ENCODE results near the gene PIP5K1A. TPM values are rescaled to one million over a fixed set of nuclear protein-coding genes. Genes with fewer than 3 reads are reported as not detected.
A peak's percentile ranks its signal among the peaks of the same experiment; 100 is the strongest.
"Not testable (repeated sequence)": the region's sequence is repeated elsewhere in the genome, so short reads cannot be mapped to it uniquely, and the experiment has no call there.

PIP5K1A gene
- total and polyA plus RNA-seq, 3 experiments from 2014 or later = 13.0 to 77.0 (median 76.7) TPM

GRCh38 chr1:151255381-151255780 is 57.0 kb downstream of the PIP5K1A start:
- ChIA-PET POLR2A (interaction anchor here (0.7 kb wide), 1 partner anchor 161 kb away, joined by 3 read pairs; no protein-coding TSS in a partner anchor), CTCF (interaction anchor here (1.6 kb wide), 1 partner anchor 85 kb away, joined by 7 read pairs; no protein-coding TSS in a partner anchor)
- peak overlapping the region; percentile 65 to 99 (median 92) for H3K27ac Mint-ChIP-seq
- DNase-seq = no peak
- peaks cover 0 to 21% (median 0%) of the 10 kb centered on the region in 3 donors for H3K36me3 Mint-ChIP-seq
- H3K4me1 ChIP-seq (ENCODE audit: insufficient read depth, low read length) = peaks cover 11% of the 10 kb centered on the region
- H3K9me3 Mint-ChIP-seq = no peaks in the 10 kb centered on the region
- no peaks in the 10 kb centered on the region for H3K36me3 ChIP-seq (ENCODE audit: insufficient read depth, low read length)
- H3K27me3 Mint-ChIP-seq = peaks cover 0 to 2% of the 10 kb centered on the region in 2 donors
- H3K4me1 Mint-ChIP-seq = peaks cover 35 to 46% (median 43%) of the 10 kb centered on the region in 3 donors
- H3K9me3 ChIP-seq (ENCODE audit: low read length) = no peaks in the 10 kb centered on the region
- H3K4me3 Mint-ChIP-seq = peak overlapping the region; percentile 92 to 96 (median 94)
- no peaks in the 10 kb centered on the region for H3K27me3 ChIP-seq (ENCODE audit: insufficient read depth, low read length, poor library complexity, severe bottlenecking)
- H3K27ac ChIP-seq (ENCODE audit: low read depth, low read length) = peak overlapping the region; percentile 77
- peak overlapping the region; percentile 69 for H3K4me3 ChIP-seq (ENCODE audit: low read length)

- Mint-ChIP-seq H3K9me3 (no peaks in the 10 kb centered on the region), H3K4me1 (peaks cover 29 to 49% (median 37%) of the 10 kb centered on the region in 3 donors), H3K27me3 (peaks cover 0 to 2% of the 10 kb centered on the region in 2 donors), H3K36me3 (peaks cover 0 to 35% (median 4%) of the 10 kb centered on the region in 3 donors), H3K4me3 (peak overlapping the region in 1 of 7 donors; percentile 30), H3K27ac (no peak overlapping the region)
- Histone ChIP-seq H3K27me3 (ENCODE audit: insufficient read depth, low read length, poor library complexity, severe bottlenecking) (no peaks in the 10 kb centered on the region), H3K9me3 (ENCODE audit: low read length) (no peaks in the 10 kb centered on the region), H3K36me3 (ENCODE audit: insufficient read depth, low read length) (peaks cover 10% of the 10 kb centered on the region), H3K4me3 (ENCODE audit: low read length) (no peak overlapping the region), H3K4me1 (ENCODE audit: insufficient read depth, low read length) (peaks cover 11% of the 10 kb centered on the region), H3K27ac (ENCODE audit: low read depth, low read length) (no peak overlapping the region)
- DNase-seq = no peak
- ChIA-PET CTCF (interaction anchor here (1.4 kb wide), 1 partner anchor 8 kb away, joined by 4 read pairs; no protein-coding TSS in a partner anchor), POLR2A (no interaction called here)
Observed at GRCh38 chr1:151259351-151259750, 61.0 kb downstream of the PIP5K1A start.

GRCh38 chr1:151265446-151266236 is 67.3 kb downstream of the PIP5K1A start:
- H3K4me1 ChIP-seq (ENCODE audit: insufficient read depth, low read length) = no peaks in the 10 kb centered on the region
- peaks cover 39% of the 10 kb centered on the region for H3K36me3 ChIP-seq (ENCODE audit: insufficient read depth, low read length)
- H3K4me3 Mint-ChIP-seq = no peak overlapping the region
- no peaks in the 10 kb centered on the region for H3K27me3 ChIP-seq (ENCODE audit: insufficient read depth, low read length, poor library complexity, severe bottlenecking)
- no peaks in the 10 kb centered on the region for H3K9me3 Mint-ChIP-seq
- no peak overlapping the region for H3K4me3 ChIP-seq (ENCODE audit: low read length)
- ChIA-PET POLR2A (no interaction called here), CTCF (no interaction called here)
- peak overlapping the region in 4 of 8 donors; percentile 26 to 70 (median 51) for H3K27ac Mint-ChIP-seq
- DNase-seq = no peak
- H3K4me1 Mint-ChIP-seq = peaks cover 0 to 5% (median 0%) of the 10 kb centered on the region in 3 donors
- no peak overlapping the region for H3K27ac ChIP-seq (ENCODE audit: low read depth, low read length)
- H3K27me3 Mint-ChIP-seq = no peaks in the 10 kb centered on the region
- no peaks in the 10 kb centered on the region for H3K9me3 ChIP-seq (ENCODE audit: low read length)
- peaks cover 10 to 61% (median 13%) of the 10 kb centered on the region in 3 donors for H3K36me3 Mint-ChIP-seq

GRCh38 chr1:151266315-151266714 is 68.0 kb downstream of the PIP5K1A start:
- no peaks in the 10 kb centered on the region for H3K4me1 ChIP-seq (ENCODE audit: insufficient read depth, low read length)
- DNase-seq = no peak
- peaks cover 10 to 62% (median 13%) of the 10 kb centered on the region in 3 donors for H3K36me3 Mint-ChIP-seq
- H3K4me3 Mint-ChIP-seq = no peak overlapping the region
- ChIA-PET POLR2A (no interaction called here), CTCF (no interaction called here)
- H3K9me3 Mint-ChIP-seq = no peaks in the 10 kb centered on the region
- peaks cover 0 to 5% (median 0%) of the 10 kb centered on the region in 3 donors for H3K4me1 Mint-ChIP-seq
- no peaks in the 10 kb centered on the region for H3K9me3 ChIP-seq (ENCODE audit: low read length)
- peaks cover 39% of the 10 kb centered on the region for H3K36me3 ChIP-seq (ENCODE audit: insufficient read depth, low read length)
- no peak overlapping the region for H3K27ac ChIP-seq (ENCODE audit: low read depth, low read length)
- no peak overlapping the region for H3K27ac Mint-ChIP-seq
- no peaks in the 10 kb centered on the region for H3K27me3 Mint-ChIP-seq
- no peak overlapping the region for H3K4me3 ChIP-seq (ENCODE audit: low read length)
- no peaks in the 10 kb centered on the region for H3K27me3 ChIP-seq (ENCODE audit: insufficient read depth, low read length, poor library complexity, severe bottlenecking)

GRCh38 chr1:151266821-151267220 is 68.5 kb downstream of the PIP5K1A start:
- CTCF ChIA-PET = no interaction called here
- H3K36me3 Mint-ChIP-seq = peaks cover 10 to 66% (median 13%) of the 10 kb centered on the region in 3 donors
- H3K27ac ChIP-seq (ENCODE audit: low read depth, low read length) = no peak overlapping the region
- no peak overlapping the region for H3K4me3 ChIP-seq (ENCODE audit: low read length)
- peak overlapping the region in 1 of 8 donors; percentile 61 for H3K27ac Mint-ChIP-seq
- peaks cover 39% of the 10 kb centered on the region for H3K36me3 ChIP-seq (ENCODE audit: insufficient read depth, low read length)
- no peaks in the 10 kb centered on the region for H3K9me3 Mint-ChIP-seq
- H3K4me3 Mint-ChIP-seq = no peak overlapping the region
- no peaks in the 10 kb centered on the region for H3K27me3 Mint-ChIP-seq
- POLR2A ChIA-PET = no interaction called here
- no peak for DNase-seq
- peaks cover 0 to 5% (median 0%) of the 10 kb centered on the region in 3 donors for H3K4me1 Mint-ChIP-seq
- no peaks in the 10 kb centered on the region for H3K27me3 ChIP-seq (ENCODE audit: insufficient read depth, low read length, poor library complexity, severe bottlenecking)
- no peaks in the 10 kb centered on the region for H3K9me3 ChIP-seq (ENCODE audit: low read length)
- H3K4me1 ChIP-seq (ENCODE audit: insufficient read depth, low read length) = no peaks in the 10 kb centered on the region

- Histone ChIP-seq H3K9me3 (ENCODE audit: low read length) (no peaks in the 10 kb centered on the region), H3K36me3 (ENCODE audit: insufficient read depth, low read length) (peaks cover 31% of the 10 kb centered on the region), H3K27me3 (ENCODE audit: insufficient read depth, low read length, poor library complexity, severe bottlenecking) (no peaks in the 10 kb centered on the region), H3K27ac (ENCODE audit: low read depth, low read length) (no peak overlapping the region), H3K4me3 (ENCODE audit: low read length) (no peak overlapping the region), H3K4me1 (ENCODE audit: insufficient read depth, low read length) (no peaks in the 10 kb centered on the region)
- no peak overlapping the region for H3K4me3 Mint-ChIP-seq
- no peak for DNase-seq
- ChIA-PET POLR2A (no interaction called here), CTCF (no interaction called here)
- peak overlapping the region in 1 of 8 donors; percentile 73 for H3K27ac Mint-ChIP-seq
- H3K27me3 Mint-ChIP-seq = no peaks in the 10 kb centered on the region
- no peaks in the 10 kb centered on the region for H3K9me3 Mint-ChIP-seq
- H3K4me1 Mint-ChIP-seq = no peaks in the 10 kb centered on the region
- peaks cover 10 to 64% (median 15%) of the 10 kb centered on the region in 3 donors for H3K36me3 Mint-ChIP-seq
Observed at GRCh38 chr1:151267760-151268159, 69.4 kb downstream of the PIP5K1A start.

GRCh38 chr1:151273924-151274466 is 75.6 kb downstream of the PIP5K1A start:
- no peaks in the 10 kb centered on the region for H3K27me3 ChIP-seq (ENCODE audit: insufficient read depth, low read length, poor library complexity, severe bottlenecking)
- no peaks in the 10 kb centered on the region for H3K9me3 ChIP-seq (ENCODE audit: low read length)
- H3K4me1 ChIP-seq (ENCODE audit: insufficient read depth, low read length) = no peaks in the 10 kb centered on the region
- Mint-ChIP-seq H3K27ac (peak overlapping the region in 1 of 8 donors; percentile 60), H3K27me3 (peaks cover 0 to 2% of the 10 kb centered on the region in 2 donors), H3K4me1 (no peaks in the 10 kb centered on the region), H3K9me3 (no peaks in the 10 kb centered on the region), H3K36me3 (peaks cover 0 to 18% (median 4%) of the 10 kb centered on the region in 3 donors), H3K4me3 (no peak overlapping the region)
- ChIA-PET POLR2A (no interaction called here), CTCF (no interaction called here)
- no peak for DNase-seq
- no peak overlapping the region for H3K4me3 ChIP-seq (ENCODE audit: low read length)
- H3K27ac ChIP-seq (ENCODE audit: low read depth, low read length) = no peak overlapping the region
- no peaks in the 10 kb centered on the region for H3K36me3 ChIP-seq (ENCODE audit: insufficient read depth, low read length)

GRCh38 chr1:151275341-151275740 is 77.0 kb downstream of the PIP5K1A start:
- peaks cover 0 to 14% (median 2%) of the 10 kb centered on the region in 3 donors for H3K36me3 Mint-ChIP-seq
- H3K36me3 ChIP-seq (ENCODE audit: insufficient read depth, low read length); POLR2A ChIA-PET; H3K27me3 ChIP-seq (ENCODE audit: insufficient read depth, low read length, poor library complexity, severe bottlenecking); H3K27ac Mint-ChIP-seq; H3K4me1 ChIP-seq (ENCODE audit: insufficient read depth, low read length); H3K27ac ChIP-seq (ENCODE audit: low read depth, low read length); H3K9me3 Mint-ChIP-seq; DNase-seq; H3K27me3 Mint-ChIP-seq; H3K4me1 Mint-ChIP-seq; H3K4me3 ChIP-seq (ENCODE audit: low read length); H3K4me3 Mint-ChIP-seq; CTCF ChIA-PET; H3K9me3 ChIP-seq (ENCODE audit: low read length): not testable (repeated sequence)

Data from CD8-positive, alpha-beta memory T cell (primary cell).